ENCODE results near the gene SCIN.

DNA sequence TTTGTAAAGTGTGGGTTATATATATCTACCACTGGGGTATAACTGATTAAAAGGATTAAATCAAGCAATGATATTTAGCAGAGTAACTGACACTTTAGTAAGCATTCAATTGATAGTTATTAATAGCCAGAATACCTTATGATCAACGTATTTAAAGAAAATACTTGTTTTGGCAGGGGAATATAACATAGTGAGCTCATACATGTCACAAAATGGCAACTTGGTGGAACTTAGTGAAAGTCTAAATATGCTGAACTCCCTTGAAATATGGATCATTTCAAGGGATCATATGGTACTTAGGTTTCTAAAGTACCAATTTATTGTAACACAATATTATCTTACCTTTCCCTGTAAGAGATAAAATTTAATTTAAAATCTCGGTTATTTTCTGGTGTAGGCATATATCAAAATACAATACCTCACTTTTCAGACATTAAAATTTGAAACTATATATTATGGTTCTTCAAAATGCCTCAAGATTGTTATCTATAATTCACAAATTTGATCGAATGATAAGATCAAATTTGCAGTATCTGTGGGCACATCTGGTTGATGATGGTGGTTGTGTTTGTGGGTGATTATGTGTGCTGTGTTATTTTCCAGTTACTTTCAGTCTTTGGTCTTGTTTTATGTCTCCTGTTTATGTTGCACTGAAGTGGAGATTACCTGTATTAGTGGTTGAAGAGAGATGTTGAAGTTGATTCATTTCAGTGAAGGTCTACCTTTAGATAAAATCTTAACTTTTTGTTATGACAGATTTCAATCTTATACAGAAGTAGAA lies 122.1 kb downstream of the SCIN start:
- TF ChIP-seq POLR2AphosphoS5 (IDR thresholded peaks at IDR 0.05) (no peak), EP300 (IDR thresholded peaks at IDR 0.05) (no peak), POLR2A (IDR thresholded peaks at IDR 0.05) (no peak)
- TF ChIP-seq, protein P1, sequence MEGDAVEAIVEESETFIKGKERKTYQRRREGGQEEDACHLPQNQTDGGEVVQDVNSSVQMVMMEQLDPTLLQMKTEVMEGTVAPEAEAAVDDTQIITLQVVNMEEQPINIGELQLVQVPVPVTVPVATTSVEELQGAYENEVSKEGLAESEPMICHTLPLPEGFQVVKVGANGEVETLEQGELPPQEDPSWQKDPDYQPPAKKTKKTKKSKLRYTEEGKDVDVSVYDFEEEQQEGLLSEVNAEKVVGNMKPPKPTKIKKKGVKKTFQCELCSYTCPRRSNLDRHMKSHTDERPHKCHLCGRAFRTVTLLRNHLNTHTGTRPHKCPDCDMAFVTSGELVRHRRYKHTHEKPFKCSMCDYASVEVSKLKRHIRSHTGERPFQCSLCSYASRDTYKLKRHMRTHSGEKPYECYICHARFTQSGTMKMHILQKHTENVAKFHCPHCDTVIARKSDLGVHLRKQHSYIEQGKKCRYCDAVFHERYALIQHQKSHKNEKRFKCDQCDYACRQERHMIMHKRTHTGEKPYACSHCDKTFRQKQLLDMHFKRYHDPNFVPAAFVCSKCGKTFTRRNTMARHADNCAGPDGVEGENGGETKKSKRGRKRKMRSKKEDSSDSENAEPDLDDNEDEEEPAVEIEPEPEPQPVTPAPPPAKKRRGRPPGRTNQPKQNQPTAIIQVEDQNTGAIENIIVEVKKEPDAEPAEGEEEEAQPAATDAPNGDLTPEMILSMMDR (IDR thresholded peaks at IDR 0.05): no peak
